COR-L47 (cell line): ENCODE results near the gene TNP2.
A peak's percentile ranks its signal among the peaks of the same experiment; 100 is the strongest.

Experiments
- DNase-seq: peaks from one replicate; lab custom pipeline; 2025; lab: John Stamatoyannopoulos, UW

Gene TNP2

GRCh38 chr16:11268921-11269375, at the start of gene TNP2:
Gene TNP2 (minus strand): TSS chr16:11269325. CDS start chr16:11269262, 63 bp downstream.
- DNase-seq = no peak

- DNase-seq = no peak
Measured at GRCh38 chr16:11318817-11319216, 49.7 kb upstream of the TNP2 start.

- no peak for DNase-seq
Measured at GRCh38 chr16:11316331-11317015, 47.3 kb upstream of the TNP2 start.

- no peak for DNase-seq
Measured at GRCh38 chr16:11315510-11315909, 46.4 kb upstream of the TNP2 start.

DNA sequence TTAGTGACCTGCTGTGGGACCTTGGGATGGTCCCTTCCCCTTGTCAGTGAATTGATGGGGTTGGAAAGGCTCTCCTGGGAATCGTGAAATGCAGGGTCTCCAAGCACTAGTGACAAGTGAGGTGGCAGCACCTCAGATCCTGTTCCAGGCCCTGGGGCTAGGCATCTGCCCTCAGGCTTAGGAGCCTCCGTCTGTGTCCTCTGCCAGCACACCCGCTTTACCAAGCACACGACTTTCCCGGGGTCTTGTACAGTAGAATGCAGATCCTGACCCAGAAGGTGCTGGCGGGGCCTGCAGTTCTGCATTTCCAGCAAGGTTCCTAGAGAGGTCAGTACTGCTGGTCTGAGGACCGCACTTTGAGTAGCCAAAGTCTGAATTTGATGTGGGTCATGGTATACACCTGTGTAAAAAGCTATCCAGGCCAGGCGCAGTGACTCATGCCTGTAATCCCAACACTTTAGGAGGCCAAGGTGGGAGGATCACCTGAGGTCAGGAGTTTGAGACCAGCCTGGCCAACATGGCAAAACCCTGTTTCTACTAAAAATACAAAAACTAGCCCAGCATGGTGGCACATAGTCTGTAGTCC, 45.3 kb upstream of the TNP2 start:
- no peak for DNase-seq

GRCh38 chr16:11313493-11314308, 44.6 kb upstream of the TNP2 start:
- DNase-seq = no peak

GRCh38 chr16:11312718-11313492, 43.8 kb upstream of the TNP2 start:
- DNase-seq = peak; percentile 38

- DNase-seq = no peak
Measured at GRCh38 chr16:11310997-11311561, 42.0 kb upstream of the TNP2 start.

GRCh38 chr16:11310634-11310977, 41.5 kb upstream of the TNP2 start:
- DNase-seq = no peak

- DNase-seq = no peak
Measured at GRCh38 chr16:11309895-11310633, 40.9 kb upstream of the TNP2 start.

DNA sequence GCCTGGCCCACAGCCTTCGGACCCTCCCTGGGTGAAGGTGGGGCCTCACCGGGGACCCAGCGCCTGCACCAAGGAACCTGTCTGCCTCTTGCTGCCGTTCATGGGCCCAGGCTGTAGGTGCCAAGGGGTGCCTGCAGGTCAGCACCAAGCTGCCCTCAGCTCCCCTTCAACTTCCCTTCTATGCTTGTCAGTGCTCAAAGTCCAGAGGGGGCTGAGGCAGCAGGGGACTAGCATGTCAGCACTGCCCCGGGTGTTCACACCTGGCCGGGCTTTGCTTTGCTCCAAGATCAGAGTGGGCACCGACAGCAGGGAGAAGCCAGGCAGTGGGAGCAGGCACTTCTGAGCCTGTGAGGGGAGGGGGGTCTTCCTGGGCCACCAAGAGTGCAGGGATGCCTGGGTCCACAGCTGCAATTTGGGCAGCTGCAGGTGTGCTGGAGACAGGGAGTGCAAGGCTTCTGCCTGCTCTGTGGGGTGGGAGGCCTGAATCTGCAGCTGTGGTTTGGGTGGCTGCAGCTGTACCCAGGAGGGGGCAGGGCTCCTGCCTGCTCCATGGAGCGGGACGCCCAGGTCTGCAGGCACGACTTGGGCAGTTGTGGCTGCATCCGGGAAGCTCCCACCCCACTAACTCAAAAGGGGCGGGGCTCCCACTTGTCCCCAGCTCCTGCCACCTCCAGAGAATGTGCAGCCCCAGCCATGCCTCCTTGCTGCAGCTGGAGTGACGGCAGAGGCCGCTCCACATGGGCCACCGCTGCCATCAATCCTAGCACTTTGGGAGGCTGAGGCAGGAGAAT, 39.6 kb upstream of the TNP2 start:
- no peak for DNase-seq

DNA sequence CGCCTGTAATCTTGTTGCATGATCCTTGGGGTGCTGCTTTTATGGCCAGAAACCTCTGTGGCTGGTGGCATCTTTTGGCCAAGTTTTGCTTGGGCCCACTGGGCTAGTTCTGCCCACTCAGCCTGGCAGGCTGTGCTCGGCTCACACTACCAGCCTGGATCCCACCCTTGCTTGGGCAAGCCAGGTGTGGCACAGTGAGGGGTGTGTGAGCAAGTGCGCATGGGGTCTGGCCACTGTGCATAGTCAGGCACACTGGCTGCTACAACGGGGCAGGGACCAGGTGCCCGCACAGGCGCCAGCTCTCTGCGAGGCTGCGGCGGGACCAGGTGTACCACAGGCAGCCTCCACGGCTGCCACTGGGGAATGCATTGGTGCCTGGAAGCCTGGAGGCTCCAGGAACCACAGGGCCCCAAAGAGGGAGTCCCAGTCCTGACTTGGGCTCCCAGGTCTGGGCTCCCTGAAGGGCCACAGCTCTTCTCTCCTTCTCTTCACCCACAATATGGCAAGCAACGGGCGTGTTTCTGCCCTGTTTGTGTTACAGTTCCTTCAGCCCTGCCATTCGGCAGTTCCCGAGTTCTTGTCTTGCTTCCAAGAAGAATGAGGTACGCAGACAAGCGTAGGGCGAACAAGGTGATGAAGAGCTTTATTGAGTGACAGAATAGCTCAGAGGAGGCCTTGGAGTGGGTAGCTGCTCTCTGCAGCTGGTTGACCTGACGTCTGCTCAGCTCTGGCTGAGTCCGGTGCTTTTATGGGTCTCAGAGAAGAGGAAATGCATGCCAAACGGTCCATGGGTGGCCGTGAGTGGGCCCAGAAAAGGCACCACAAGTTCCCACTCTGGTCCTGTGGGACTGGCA, 38.7 kb upstream of the TNP2 start:
- DNase-seq = no peak

GRCh38 chr16:11306997-11307638, 38.0 kb upstream of the TNP2 start:
- DNase-seq = no peak

GRCh38 chr16:11306381-11306780, 37.3 kb upstream of the TNP2 start:
- DNase-seq = no peak

DNA sequence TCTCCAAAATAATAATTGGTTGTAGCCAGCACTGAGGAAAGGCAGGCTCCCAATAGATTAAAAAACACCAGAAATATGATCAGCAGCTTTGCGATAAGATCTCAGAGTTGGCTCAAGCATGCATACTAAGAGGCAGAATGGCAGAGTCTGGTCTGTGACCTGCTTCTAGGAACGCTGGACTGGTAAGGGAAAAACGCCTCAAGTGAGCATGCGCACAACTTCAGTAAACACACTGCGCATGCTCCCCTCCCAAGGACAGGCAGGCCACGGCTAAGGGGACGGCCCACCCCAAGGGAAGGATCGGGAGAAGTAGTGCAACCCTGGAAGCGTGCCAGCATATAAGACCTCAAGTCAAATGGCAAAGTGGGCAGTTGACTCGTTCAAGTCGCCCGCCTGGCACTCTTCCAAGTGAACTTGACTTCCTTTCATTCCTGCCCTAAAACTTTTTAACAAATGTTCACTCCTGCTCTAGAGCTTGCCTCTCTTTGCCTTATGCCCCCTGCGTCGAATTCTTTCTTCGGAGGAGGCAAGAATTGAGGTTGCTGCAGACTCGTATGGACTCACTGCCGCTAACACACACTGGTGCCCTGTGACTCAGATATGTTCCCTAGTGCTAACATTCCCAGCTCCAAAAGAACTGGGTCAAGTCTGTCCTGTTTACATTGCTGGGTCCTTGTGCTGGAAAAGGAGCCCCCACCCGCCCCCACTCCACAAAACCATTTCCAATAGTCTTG, 34.4 kb upstream of the TNP2 start:
- no peak for DNase-seq

DNA sequence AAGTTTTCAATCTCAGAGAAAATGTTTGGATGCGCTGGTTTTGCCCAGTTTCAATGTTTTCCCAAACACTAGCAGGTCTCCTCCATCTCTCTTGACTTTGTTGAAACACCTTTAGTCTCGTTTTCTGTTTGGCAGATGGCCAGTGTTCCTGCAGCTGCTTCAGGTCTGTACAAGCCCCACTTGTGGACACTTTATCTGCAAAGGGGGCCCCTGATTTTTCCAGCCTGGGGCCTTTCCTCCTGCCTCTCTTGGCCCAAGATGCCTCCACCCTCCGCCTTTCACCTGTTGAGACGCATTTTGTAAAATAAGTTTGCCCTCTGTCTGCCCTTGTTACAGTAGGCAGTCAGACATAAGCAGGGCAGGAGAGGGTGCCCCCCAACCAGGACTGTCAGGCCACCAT, 33.9 kb upstream of the TNP2 start:
- peak; percentile 58 for DNase-seq

- DNase-seq = no peak
Measured at GRCh38 chr16:11301645-11302501, 32.7 kb upstream of the TNP2 start.
